Mesangial cell (primary cell): ENCODE results near the gene PLOD2. TPM values are rescaled to one million over a fixed set of nuclear protein-coding genes. Genes with fewer than 3 reads are reported as not detected.

Experiments
- total RNA-seq: library from RNA; depleted of rRNA; stranded (reverse); fragments of >200 nt; gene quantifications from 2 replicates; pipeline ENCODE4 v1.2.3, GENCODE V29; 2015

Gene PLOD2
- 37.3 and 64.9 TPM in 2 replicates for total RNA-seq

DNA sequence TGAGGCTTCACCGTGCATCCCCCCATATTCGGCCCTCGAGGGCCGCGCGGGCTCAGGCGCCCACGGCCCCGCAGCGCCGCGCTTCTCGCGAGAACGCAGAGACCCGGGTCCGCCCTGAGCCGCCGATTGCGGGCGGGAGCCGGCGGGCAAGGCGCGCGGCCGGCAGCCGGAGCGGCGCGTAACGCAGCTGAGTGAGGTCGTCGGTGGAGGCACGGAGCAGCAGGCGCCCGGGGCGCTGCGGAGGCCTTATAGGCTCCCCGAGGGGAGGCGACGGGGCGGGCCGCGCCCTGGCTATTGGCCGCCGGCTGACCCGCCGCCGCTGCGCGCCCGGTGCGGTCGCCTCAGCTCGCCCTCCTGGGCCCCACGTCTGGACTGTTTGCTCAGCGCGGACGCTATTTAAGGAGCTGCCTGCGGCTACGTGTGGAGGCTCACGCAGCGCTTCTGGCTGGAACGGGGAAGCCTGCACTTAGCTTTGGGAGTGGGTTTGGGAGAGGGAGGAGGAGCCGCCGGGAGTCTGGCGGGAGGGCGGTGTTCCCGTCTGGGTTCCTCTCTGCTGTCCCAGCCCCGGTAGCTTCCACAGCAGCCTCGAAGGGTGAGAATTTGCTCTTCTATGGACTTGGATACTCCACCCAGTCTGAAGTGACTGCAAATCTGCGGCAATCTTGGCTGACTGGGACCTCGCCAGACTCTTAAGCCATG, at the start of gene PLOD2:
Gene PLOD2, minus strand, starts transcription at position 221 of the 699 bp plus-strand sequence. Its CDS starts 195 bp downstream, at position 26.

Other genes with a start within 250 kb of the PLOD2 start
- gene PLSCR4, start 89.9 kb upstream of the PLOD2 start, total RNA-seq, result 2.9 and 4.3 TPM in 2 replicates